H1 (cell line): ENCODE measurements around the gene NTRK1. TPM values are rescaled to one million over a fixed set of nuclear protein-coding genes. Genes with fewer than 3 reads are reported as not detected.

Source experiments
- CTCF ChIA-PET: fragments of 300-600 bp; sonication (Branson Sonifier 250); formaldehyde crosslinking; loops from one replicate; lab custom pipeline; 2021; ENCODE audit not compliant: partially characterized antibody; lab: Charles Lee
- POLR2A ChIA-PET: fragments of 300-600 bp; sonication (Branson Sonifier 250); formaldehyde crosslinking; loops from one replicate; lab custom pipeline; 2021; ENCODE audit warnings: inconsistent platforms; ENCODE audit not compliant: partially characterized antibody; lab: Charles Lee
- DNase-seq, 2 experiments: peaks; one replicate each; pipeline versions ENCODE4 v3.0.0 to v3.0.0-alpha.2; 2010 to 2022; ENCODE audit warnings: low spot score in 2 of 2, low read depth in 1 of 2, mixed read lengths in 1 of 2
- FAIRE-seq: peaks from 2 replicates; lab custom pipeline; 2011; peaks lifted over from hg19 to GRCh38; lab: Jason Lieb, UNC
- H2AFZ ChIP-seq: 2 replicates; pipeline ENCODE4 v1.8.1; 2012; ENCODE audit warnings: low read length, inconsistent platforms
- H2AK5ac ChIP-seq: 2 replicates; pipeline ENCODE4 v1.6.1; 2013; ENCODE audit warnings: low read depth, low read length
- H2BK120ac ChIP-seq: replicated peaks from 2 replicates; pipeline ENCODE3; 2013; ENCODE audit warnings: low read depth, low read length, inconsistent platforms
- H2BK12ac ChIP-seq: 2 replicates; pipeline ENCODE4 v1.6.1; 2013; ENCODE audit warnings: low read depth, low read length
- H2BK15ac ChIP-seq: 2 replicates; pipeline ENCODE4 v1.6.1; 2013; ENCODE audit warnings: low read length
- H2BK20ac ChIP-seq: 2 replicates; pipeline ENCODE4 v1.6.1; 2013; ENCODE audit warnings: low read length
- H2BK5ac ChIP-seq: 2 replicates; pipeline ENCODE4 v1.6.1; 2013; ENCODE audit warnings: low read depth, low read length
- H3K14ac ChIP-seq: 2 replicates; pipeline ENCODE4 v1.6.1; 2013; ENCODE audit warnings: inconsistent platforms; ENCODE audit not compliant: insufficient read length
- H3K18ac ChIP-seq: 2 replicates; pipeline ENCODE4 v1.6.1; 2013; ENCODE audit warnings: low read length; ENCODE audit errors: extremely low read depth
- H3K23ac ChIP-seq: 2 replicates; pipeline ENCODE4 v1.6.1; 2013; ENCODE audit warnings: inconsistent platforms; ENCODE audit not compliant: insufficient read length
- H3K23me2 ChIP-seq: 2 replicates; pipeline ENCODE4 v1.6.1; 2013; ENCODE audit warnings: low read depth, low read length
- H3K27ac ChIP-seq: 2 replicates; pipeline ENCODE4 v1.6.1; 2011; ENCODE audit warnings: low read depth, low read length, inconsistent platforms
- H3K27me3 ChIP-seq, 4 experiments: replicated peaks in 1 of 4; 1 replicate in 1 of 4; 2 replicates in 3 of 4; pipeline versions ENCODE4 v1.6.1 to v1.8.1; 2011 to 2013; ENCODE audit warnings: low read length in 3 of 4, mild to moderate bottlenecking in 3 of 4, inconsistent platforms in 2 of 4, mixed read lengths in 2 of 4, moderate library complexity in 1 of 4; ENCODE audit not compliant: control insufficient read depth in 3 of 4, insufficient read depth in 3 of 4; ENCODE audit errors: extremely low read depth in 1 of 4
- H3K36me3 ChIP-seq, 4 experiments: 2 replicates each; pipeline versions ENCODE4 v1.6.1 to v1.8.1; 2011 to 2013; ENCODE audit warnings: mild to moderate bottlenecking in 4 of 4, low read length in 3 of 4, moderate library complexity in 2 of 4, control low read depth in 1 of 4, inconsistent platforms in 1 of 4; ENCODE audit not compliant: insufficient read depth in 4 of 4, control insufficient read depth in 2 of 4
- H3K4ac ChIP-seq: replicated peaks from 2 replicates; pipeline ENCODE3; 2013; ENCODE audit warnings: low read length, low read depth, mixed read lengths, inconsistent platforms; ENCODE audit not compliant: insufficient read length
- H3K4me1 ChIP-seq, 4 experiments: replicated peaks in 1 of 4; 1 replicate in 1 of 4; 2 replicates in 3 of 4; pipeline versions ENCODE4 v1.6.1 to v1.8.1; 2011 to 2013; ENCODE audit warnings: low read length in 3 of 4, inconsistent platforms in 2 of 4, mixed read lengths in 1 of 4; ENCODE audit not compliant: insufficient read depth in 4 of 4, control insufficient read depth in 3 of 4
- H3K4me2 ChIP-seq, 2 experiments: 2 replicates each; pipeline versions ENCODE4 v1.6.1 to v1.8.1; 2011 to 2013; ENCODE audit warnings: low read depth in 2 of 2, low read length in 2 of 2, control low read depth in 1 of 2, inconsistent platforms in 1 of 2, mild to moderate bottlenecking in 1 of 2; ENCODE audit not compliant: insufficient read depth in 1 of 2
- H3K4me3 ChIP-seq, 4 experiments: fragments of 200-600, 300-600 bp in 1 of 4; sonication (generic), shearing (Covaris generic), sonication (Bioruptor Twin) in 1 of 4; 2 replicates each; pipeline versions ENCODE4 v1.5.1 to v1.8.1; 2011 to 2016; ENCODE audit warnings: low read length in 4 of 4, low read depth in 3 of 4, control low read depth in 2 of 4, inconsistent platforms in 2 of 4, mild to moderate bottlenecking in 2 of 4, mixed read lengths in 1 of 4, moderate library complexity in 1 of 4; ENCODE audit not compliant: insufficient read depth in 2 of 4; ENCODE audit errors: extremely low read depth in 1 of 4
- H3K56ac ChIP-seq: replicated peaks from 2 replicates; pipeline ENCODE3; 2013; ENCODE audit warnings: low read depth, mild to moderate bottlenecking, mixed read lengths, low read length, inconsistent platforms; ENCODE audit not compliant: insufficient read length
- H3K79me1 ChIP-seq: 2 replicates; pipeline ENCODE4 v1.6.1; 2013; ENCODE audit warnings: low read depth, low read length, control low read depth
- H3K79me2 ChIP-seq, 2 experiments: 2 replicates each; pipeline versions ENCODE4 v1.6.1 to v1.8.1; 2012 to 2013; ENCODE audit warnings: low read length in 2 of 2, mild to moderate bottlenecking in 2 of 2, inconsistent platforms in 1 of 2; ENCODE audit not compliant: insufficient read depth in 2 of 2, control insufficient read depth in 1 of 2
- H3K9ac ChIP-seq, 4 experiments: replicated peaks in 1 of 4; 1 replicate in 1 of 4; 2 replicates in 3 of 4; pipeline versions ENCODE4 v1.6.1 to v1.8.1; 2011 to 2013; ENCODE audit warnings: low read depth in 3 of 4, low read length in 3 of 4, control low read depth in 2 of 4, mild to moderate bottlenecking in 2 of 4, moderate library complexity in 2 of 4, inconsistent platforms in 1 of 4; ENCODE audit errors: extremely low read depth in 1 of 4
- H3K9me3 ChIP-seq, 2 experiments: 2 replicates each; pipeline versions ENCODE4 v1.6.1 to v1.8.1; 2012 to 2013; ENCODE audit warnings: mild to moderate bottlenecking in 2 of 2, moderate library complexity in 2 of 2, control low read depth in 1 of 2, inconsistent platforms in 1 of 2, low read depth in 1 of 2, low read length in 1 of 2, mixed read lengths in 1 of 2; ENCODE audit not compliant: insufficient read depth in 2 of 2
- H4K20me1 ChIP-seq, 2 experiments: replicated peaks in 1 of 2; 2 replicates each; pipeline versions ENCODE3 to v1.8.1; 2011 to 2013; ENCODE audit warnings: inconsistent platforms in 2 of 2, low read length in 2 of 2, mild to moderate bottlenecking in 1 of 2; ENCODE audit not compliant: insufficient read depth in 2 of 2, control insufficient read depth in 1 of 2
- H4K5ac ChIP-seq: 2 replicates; pipeline ENCODE4 v1.6.1; 2013; ENCODE audit warnings: low read length, low read depth, mixed read lengths, inconsistent platforms; ENCODE audit not compliant: insufficient read length
- H4K8ac ChIP-seq: 2 replicates; pipeline ENCODE4 v1.8.0; 2013; ENCODE audit warnings: mild to moderate bottlenecking, moderate library complexity, low read length, inconsistent platforms; ENCODE audit not compliant: insufficient read depth; ENCODE audit errors: extremely low read depth
- H4K91ac ChIP-seq: replicated peaks from 2 replicates; pipeline ENCODE3; 2013; ENCODE audit warnings: low read length, mixed read lengths, inconsistent platforms; ENCODE audit not compliant: insufficient read length
- BCL11A ChIP-seq, 2 experiments: IDR thresholded peaks; one replicate each; pipeline ENCODE4 v1.6.1; 2011; ENCODE audit warnings: low read depth in 2 of 2, low read length in 2 of 2, mild to moderate bottlenecking in 2 of 2
- CBX8 ChIP-seq: fragments of 300-800, 300-1000 bp; sonication (generic); IDR thresholded peaks from 2 replicates; pipeline ENCODE4 v1.7.1; 2016; ENCODE audit warnings: low read depth, low read length, borderline replicate concordance
- CHD2 ChIP-seq: IDR thresholded peaks from 2 replicates; pipeline ENCODE4 v1.6.1; 2012; ENCODE audit warnings: low read length, improper control_type of control experiment
- CTCF ChIP-seq, 3 experiments: IDR thresholded peaks; 1 replicate in 2 of 3; 2 replicates in 1 of 3; pipeline versions ENCODE4 v1.5.1 to v1.6.1; 2011; ENCODE audit warnings: low read length in 3 of 3, mild to moderate bottlenecking in 3 of 3, inconsistent platforms in 2 of 3, low read depth in 1 of 3, moderate library complexity in 1 of 3; ENCODE audit not compliant: insufficient read depth in 1 of 3; ENCODE audit errors: control extremely low read depth in 1 of 3
- POLR2AphosphoS5 ChIP-seq: IDR thresholded peaks from 2 replicates; pipeline ENCODE4 v1.6.1; 2011; ENCODE audit warnings: low read depth, low read length
- SP1 ChIP-seq: IDR thresholded peaks from 2 replicates; pipeline ENCODE4 v1.6.1; 2011; ENCODE audit warnings: low read depth, low read length
- SUZ12 ChIP-seq: fragments of 200-600 bp; sonication (generic); IDR thresholded peaks from 2 replicates; pipeline ENCODE4 v1.6.1; 2012; ENCODE audit warnings: mild to moderate bottlenecking, inconsistent platforms, low read length, moderate library complexity, mixed read lengths
- TAF1 ChIP-seq: IDR thresholded peaks from 2 replicates; pipeline ENCODE4 v1.6.1; 2011; ENCODE audit warnings: mild to moderate bottlenecking, low read depth, low read length
- TAF7 ChIP-seq: optimal IDR thresholded peaks from 2 replicates; pipeline ENCODE3; 2011; ENCODE audit warnings: low read depth, mild to moderate bottlenecking, inconsistent platforms, low read length, moderate library complexity, borderline replicate concordance
- USF2 ChIP-seq: IDR thresholded peaks from 2 replicates; pipeline ENCODE4 v1.6.1; 2011; ENCODE audit warnings: low read length, improper control_type of control experiment
- WGBS, 2 experiments: shearing (Covaris generic) in 1 of 2; methylation state at CpG; one replicate each; pipeline versions ENCODE4 v1.1.6 to v1.1.7; 2013 to 2015; ENCODE audit warnings: low lambda C conversion rate in 2 of 2, mixed read lengths in 2 of 2, inconsistent platforms in 1 of 2, low coverage in 1 of 2, missing lambda C conversion rate in 1 of 2; ENCODE audit not compliant: insufficient replicate concordance in 2 of 2, insufficient coverage in 1 of 2, insufficient read length in 1 of 2; ENCODE audit errors: extremely low coverage in 1 of 2, missing lambda C conversion rate in 1 of 2; 5-methylcytosine and 5-hydroxymethylcytosine counted together
- polyA plus RNA-seq, 7 experiments: library from polyadenylated mRNA; depleted of rRNA in 3 of 7; stranded (reverse) in 5 of 7; unstranded in 2 of 7; fragments of >200 nt in 5 of 7; fragments of 200-250 nt in 2 of 7; gene quantifications; 1 replicate in 5 of 7; 2 replicates in 1 of 7; 4 replicates in 1 of 7; pipeline versions ENCODE4 v1.2.1 to v1.2.3, GENCODE V29; 2011 to 2013; ENCODE audit warnings: missing spikeins in 2 of 7, mixed read lengths in 2 of 7
- total RNA-seq: library from RNA; stranded (reverse); fragmentation: NEBNext Ultra II Directional; extraction: Animal tissue kit (Norgen Biotek cat#: 25700); gene quantifications from 2 replicates; pipeline ENCODE4 v1.2.1, GENCODE V29; 2021

Gene NTRK1
- total and polyA plus RNA-seq, 2 of the 8 experiments (the other 6 are each of a cell fraction or from before 2014, with no cell fraction given), result 0.12 to 0.24 TPM

- H3K23ac ChIP-seq, result no peak overlapping the region
- no peak overlapping the region for H4K91ac ChIP-seq
- H3K4ac ChIP-seq, result no peak overlapping the region
- no peak overlapping the region for H4K8ac ChIP-seq
- H2BK20ac ChIP-seq, result no peak overlapping the region
- H3K79me2 ChIP-seq, result no peaks in the 10 kb centered on the region
- H3K4me1 ChIP-seq, result peaks cover 0 to 21% (median 14%) of the 10 kb centered on the region in 4 experiments; a peak in 5 of 7 replicates
- no peak overlapping the region for H2AK5ac ChIP-seq
- peaks cover 1 to 10% of the 10 kb centered on the region in 2 experiments for H4K20me1 ChIP-seq
- no peak overlapping the region for H2AFZ ChIP-seq
- ChIA-PET POLR2A (interaction anchor here (0.9 kb wide), 1 partner anchor 25 kb away, joined by 3 read pairs; no protein-coding TSS in a partner anchor), CTCF (interaction anchor here (0.9 to 25.2 kb wide), 12 partner anchors 13 to 236 kb away, joined by 3 to 719 read pairs (median 62); partner anchors contain the start of genes CRABP2, ISG20L2, LRRC71 and METTL25B)
- no peak overlapping the region for H4K5ac ChIP-seq
- H3K27me3 ChIP-seq, result peaks cover 51 to 78% (median 70%) of the 10 kb centered on the region in 4 experiments
- no peak overlapping the region for H3K18ac ChIP-seq
- H2BK5ac ChIP-seq, result no peak overlapping the region
- no peaks in the 10 kb centered on the region for H3K9me3 ChIP-seq
- H3K14ac ChIP-seq, result no peak overlapping the region
- peaks cover 0 to 2% (median 0%) of the 10 kb centered on the region in 4 experiments; a peak in 1 of 8 replicates for H3K36me3 ChIP-seq
- no peak overlapping the region for H3K27ac ChIP-seq
- H3K4me3 ChIP-seq, result no peak overlapping the region
- DNase-seq (no peak), FAIRE-seq (no peak)
- H3K4me2 ChIP-seq, result no peak overlapping the region
- no peak overlapping the region for H2BK120ac ChIP-seq
- H3K79me1 ChIP-seq, result no peaks in the 10 kb centered on the region
- no peak overlapping the region for H3K9ac ChIP-seq
- WGBS, 2 experiments, result 69% methylated on average over 6 of the region's 6 CpGs; no CpG with 5 or more reads in 1 of the 2 experiments
- H2BK15ac ChIP-seq, result no peak overlapping the region
- peaks cover 19% of the 10 kb centered on the region; the same call in 1 of the 2 replicates for H3K23me2 ChIP-seq
- no peak overlapping the region for H2BK12ac ChIP-seq
- H3K56ac ChIP-seq, result no peak overlapping the region
- TF ChIP-seq CTCF (IDR thresholded peaks at IDR 0.05; ENCODE audit: control extremely low read depth in 1 of 3, insufficient read depth in 1 of 3, low read depth in 1 of 3, low read length in 3 of 3), result no peak
- no peak for TF ChIP-seq USF2
- TF ChIP-seq SUZ12, result no peak
- TF ChIP-seq CBX8, result no peak
- no peak for TF ChIP-seq TAF1
- no peak for TF ChIP-seq POLR2AphosphoS5
- TF ChIP-seq BCL11A (IDR thresholded peaks at IDR 0.05; ENCODE audit: low read depth in 2 of 2, low read length in 2 of 2), result no peak
- TF ChIP-seq SP1, result no peak
- no peak for TF ChIP-seq TAF7
- TF ChIP-seq CHD2, result no peak
These were observed 1.9 kb downstream of the NTRK1 start for GRCh38 chr1:156862584-156862983.
